Astrocyte (in vitro differentiated cells and primary cell): ENCODE data around the gene SCGB1C2.
"Not testable (repeated sequence)": the region's sequence is repeated elsewhere in the genome, so short reads cannot be mapped to it uniquely, and the experiment has no call there.

ENCODE experiments used
- EZH2 ChIP-seq: IDR thresholded peaks from 2 replicates; pipeline ENCODE4 v1.6.1; 2012; ENCODE audit warnings: mild to moderate bottlenecking, low read length, inconsistent platforms; ENCODE audit not compliant: insufficient read depth
- TF ChIP-seq, protein P1 (sequence below): IDR thresholded peaks from 2 replicates; pipeline ENCODE4 v1.5.1; 2011; ENCODE audit warnings: low read depth, mild to moderate bottlenecking, inconsistent platforms, low read length, moderate library complexity; ENCODE audit not compliant: insufficient read depth

DNA sequence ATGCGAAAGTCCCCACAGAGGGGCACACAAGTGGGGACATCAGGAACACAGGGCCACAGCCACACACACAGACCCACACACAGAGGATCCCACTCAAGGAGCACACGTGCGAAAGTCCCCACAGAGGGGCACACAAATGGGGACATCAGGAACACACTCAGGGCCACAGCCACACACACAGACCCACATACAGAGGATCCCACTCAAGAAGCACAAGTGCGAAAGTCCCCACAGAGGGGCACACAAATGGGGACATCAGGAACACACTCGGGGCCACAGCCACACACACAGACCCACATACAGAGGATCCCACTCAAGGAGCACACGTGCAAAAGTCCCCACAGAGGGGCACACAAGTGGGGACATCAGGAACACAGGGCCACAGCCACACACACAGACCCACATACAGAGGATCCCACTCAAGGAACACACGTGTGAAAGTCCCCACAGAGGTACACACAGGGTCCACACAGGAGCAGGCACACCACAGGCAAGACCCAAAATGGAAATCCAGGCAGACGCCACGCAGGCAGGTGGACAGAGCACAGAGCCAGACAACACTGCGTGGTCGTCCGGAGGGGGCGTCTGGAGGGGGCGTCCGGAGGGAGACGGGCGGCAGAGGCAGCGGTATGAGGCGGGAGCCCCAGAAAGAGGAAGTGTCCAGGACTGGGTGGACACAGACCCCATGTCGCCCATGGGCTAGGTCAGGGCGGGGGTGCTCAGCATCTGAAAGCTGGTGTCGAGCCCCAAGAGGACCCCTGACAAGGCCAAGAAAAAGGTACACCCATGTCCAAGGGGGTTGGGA lies 2.2 kb downstream of the SCGB1C2 start:
- TF ChIP-seq, protein P1, sequence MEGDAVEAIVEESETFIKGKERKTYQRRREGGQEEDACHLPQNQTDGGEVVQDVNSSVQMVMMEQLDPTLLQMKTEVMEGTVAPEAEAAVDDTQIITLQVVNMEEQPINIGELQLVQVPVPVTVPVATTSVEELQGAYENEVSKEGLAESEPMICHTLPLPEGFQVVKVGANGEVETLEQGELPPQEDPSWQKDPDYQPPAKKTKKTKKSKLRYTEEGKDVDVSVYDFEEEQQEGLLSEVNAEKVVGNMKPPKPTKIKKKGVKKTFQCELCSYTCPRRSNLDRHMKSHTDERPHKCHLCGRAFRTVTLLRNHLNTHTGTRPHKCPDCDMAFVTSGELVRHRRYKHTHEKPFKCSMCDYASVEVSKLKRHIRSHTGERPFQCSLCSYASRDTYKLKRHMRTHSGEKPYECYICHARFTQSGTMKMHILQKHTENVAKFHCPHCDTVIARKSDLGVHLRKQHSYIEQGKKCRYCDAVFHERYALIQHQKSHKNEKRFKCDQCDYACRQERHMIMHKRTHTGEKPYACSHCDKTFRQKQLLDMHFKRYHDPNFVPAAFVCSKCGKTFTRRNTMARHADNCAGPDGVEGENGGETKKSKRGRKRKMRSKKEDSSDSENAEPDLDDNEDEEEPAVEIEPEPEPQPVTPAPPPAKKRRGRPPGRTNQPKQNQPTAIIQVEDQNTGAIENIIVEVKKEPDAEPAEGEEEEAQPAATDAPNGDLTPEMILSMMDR: not testable (repeated sequence)
- TF ChIP-seq EZH2: not testable (repeated sequence)
